WI38 (cell line): ENCODE measurements around the gene BMI1.
"Not testable (repeated sequence)": the region's sequence is repeated elsewhere in the genome, so short reads cannot be mapped to it uniquely, and the experiment has no call there.

Source experiments
- H3K4me3 ChIP-seq: 2 replicates; pipeline ENCODE4 v1.5.1; 2011; ENCODE audit warnings: low read depth, mild to moderate bottlenecking, control low read depth, low read length
- TF ChIP-seq, protein P1 (sequence below): IDR thresholded peaks from 2 replicates; pipeline ENCODE4 v1.5.1; 2012; ENCODE audit warnings: low read depth, mild to moderate bottlenecking, control low read depth, low read length

The BMI1 gene

DNA sequence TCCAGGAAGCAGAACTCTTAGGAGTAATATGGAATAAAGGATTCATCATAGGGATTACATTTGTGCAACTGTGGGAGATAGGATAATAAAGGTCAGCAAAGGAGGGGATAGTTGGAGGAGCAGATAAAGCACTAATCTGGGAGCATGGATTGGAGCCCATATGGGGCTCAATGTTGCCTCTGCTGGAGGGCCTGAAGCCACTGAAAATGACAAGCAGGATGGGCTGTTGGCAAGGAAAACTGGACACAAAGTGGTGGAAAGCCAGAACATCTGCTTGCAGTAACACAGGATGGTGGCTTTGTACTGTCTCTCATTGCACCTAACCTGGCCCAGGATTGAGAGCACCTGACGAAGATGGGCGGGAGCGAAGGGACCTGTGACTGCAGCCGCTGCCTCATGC is 19.7 kb upstream of the BMI1 start:
- TF ChIP-seq, protein P1, sequence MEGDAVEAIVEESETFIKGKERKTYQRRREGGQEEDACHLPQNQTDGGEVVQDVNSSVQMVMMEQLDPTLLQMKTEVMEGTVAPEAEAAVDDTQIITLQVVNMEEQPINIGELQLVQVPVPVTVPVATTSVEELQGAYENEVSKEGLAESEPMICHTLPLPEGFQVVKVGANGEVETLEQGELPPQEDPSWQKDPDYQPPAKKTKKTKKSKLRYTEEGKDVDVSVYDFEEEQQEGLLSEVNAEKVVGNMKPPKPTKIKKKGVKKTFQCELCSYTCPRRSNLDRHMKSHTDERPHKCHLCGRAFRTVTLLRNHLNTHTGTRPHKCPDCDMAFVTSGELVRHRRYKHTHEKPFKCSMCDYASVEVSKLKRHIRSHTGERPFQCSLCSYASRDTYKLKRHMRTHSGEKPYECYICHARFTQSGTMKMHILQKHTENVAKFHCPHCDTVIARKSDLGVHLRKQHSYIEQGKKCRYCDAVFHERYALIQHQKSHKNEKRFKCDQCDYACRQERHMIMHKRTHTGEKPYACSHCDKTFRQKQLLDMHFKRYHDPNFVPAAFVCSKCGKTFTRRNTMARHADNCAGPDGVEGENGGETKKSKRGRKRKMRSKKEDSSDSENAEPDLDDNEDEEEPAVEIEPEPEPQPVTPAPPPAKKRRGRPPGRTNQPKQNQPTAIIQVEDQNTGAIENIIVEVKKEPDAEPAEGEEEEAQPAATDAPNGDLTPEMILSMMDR, result no peak
- H3K4me3 ChIP-seq, result no peak overlapping the region

DNA sequence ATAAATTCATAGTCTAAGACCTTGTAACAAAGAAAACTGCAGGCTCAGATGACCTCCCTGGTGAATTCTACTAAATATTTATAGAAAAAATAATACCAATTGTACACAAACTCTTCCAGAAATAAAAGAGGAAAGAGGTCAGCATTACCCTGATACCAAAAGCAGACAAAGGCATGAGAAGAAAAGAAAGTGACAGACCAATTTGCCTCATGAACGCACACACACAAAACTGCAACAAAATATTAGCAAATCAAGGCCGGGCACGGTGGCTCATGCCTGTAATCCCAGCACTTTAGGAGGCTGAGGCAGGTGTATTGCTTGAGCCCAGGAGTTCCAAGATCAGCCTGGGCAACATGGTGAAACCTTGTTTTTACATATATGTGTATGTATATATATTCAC is 17.4 kb upstream of the BMI1 start:
- H3K4me3 ChIP-seq, result no peak overlapping the region
- TF ChIP-seq, protein P1, result no peak

DNA sequence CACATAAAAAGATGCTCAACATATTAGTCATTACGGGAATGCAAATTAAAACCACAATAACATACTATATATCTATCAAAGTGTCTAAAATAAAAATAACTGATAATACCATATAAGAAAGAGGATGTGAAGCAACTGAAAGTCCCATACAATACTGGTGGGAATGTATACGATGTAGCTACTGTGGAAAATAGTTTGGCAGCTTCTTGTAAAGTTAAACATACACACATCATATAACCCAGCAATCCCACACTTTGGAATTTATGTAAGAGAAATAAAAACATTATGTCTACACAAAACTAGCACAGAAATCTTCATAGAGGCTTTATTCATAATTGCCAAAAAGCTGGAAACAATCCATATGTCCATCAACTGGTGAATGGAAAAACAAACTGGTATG is 15.2 kb upstream of the BMI1 start:
- no peak overlapping the region for H3K4me3 ChIP-seq
- TF ChIP-seq, protein P1, result no peak

DNA sequence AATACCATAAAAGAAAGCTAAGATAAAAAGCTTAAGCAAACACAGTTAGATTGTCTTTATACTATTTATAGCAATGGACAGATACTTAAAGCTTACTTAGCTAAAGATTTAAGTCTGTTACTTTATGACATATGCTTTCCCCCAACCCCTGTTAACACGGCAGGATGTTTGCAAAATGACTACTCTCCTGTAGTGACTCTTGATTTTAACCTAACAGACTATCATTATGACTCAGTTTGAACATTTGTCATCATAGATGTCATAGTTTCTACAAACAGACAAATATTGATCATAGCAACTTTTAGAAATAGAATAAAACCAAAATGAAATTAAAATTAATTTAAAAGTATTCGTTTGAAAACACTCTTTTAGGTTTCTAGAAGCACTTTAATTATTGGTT is 12.5 kb upstream of the BMI1 start:
- H3K4me3 ChIP-seq, result no peak overlapping the region
- TF ChIP-seq, protein P1, result no peak

DNA sequence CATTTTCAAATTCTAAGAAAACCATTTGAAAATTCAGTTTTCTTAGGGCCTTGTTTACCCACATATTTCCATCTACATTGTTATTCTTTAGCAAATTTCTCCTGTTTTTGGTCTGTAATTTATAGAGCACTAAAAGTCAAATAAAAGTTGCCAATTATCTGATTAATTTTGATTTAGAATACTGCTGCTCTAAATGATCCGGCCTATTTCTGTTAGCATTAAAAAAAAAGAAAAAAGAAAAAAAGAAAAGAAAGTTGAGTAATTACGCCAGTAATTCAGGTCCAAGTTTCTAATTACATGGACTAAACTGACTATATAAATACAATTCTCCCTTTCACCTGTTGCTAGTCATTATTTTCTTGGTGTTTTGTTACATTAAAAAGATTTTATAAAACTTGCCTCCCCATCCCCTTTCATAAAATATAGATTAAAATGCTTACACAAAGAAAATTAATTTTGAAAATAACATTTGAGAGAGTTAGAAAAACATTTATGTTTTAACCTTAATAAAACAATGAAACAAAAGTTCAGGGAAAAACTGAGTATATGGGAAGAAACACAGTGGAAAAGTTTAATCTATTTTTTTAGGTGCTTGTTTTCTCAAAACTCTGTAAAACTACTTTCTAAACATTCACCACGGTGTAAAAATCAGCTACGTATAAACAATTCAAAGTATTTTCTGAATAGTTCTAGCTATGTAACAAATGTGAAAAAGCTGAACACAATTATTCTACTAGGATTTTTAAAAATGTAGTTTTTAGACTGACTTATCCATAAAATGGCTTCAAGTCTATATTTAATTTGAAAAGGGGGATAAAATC is 11.5 kb upstream of the BMI1 start:
- H3K4me3 ChIP-seq, result no peak overlapping the region
- TF ChIP-seq, protein P1, result no peak

DNA sequence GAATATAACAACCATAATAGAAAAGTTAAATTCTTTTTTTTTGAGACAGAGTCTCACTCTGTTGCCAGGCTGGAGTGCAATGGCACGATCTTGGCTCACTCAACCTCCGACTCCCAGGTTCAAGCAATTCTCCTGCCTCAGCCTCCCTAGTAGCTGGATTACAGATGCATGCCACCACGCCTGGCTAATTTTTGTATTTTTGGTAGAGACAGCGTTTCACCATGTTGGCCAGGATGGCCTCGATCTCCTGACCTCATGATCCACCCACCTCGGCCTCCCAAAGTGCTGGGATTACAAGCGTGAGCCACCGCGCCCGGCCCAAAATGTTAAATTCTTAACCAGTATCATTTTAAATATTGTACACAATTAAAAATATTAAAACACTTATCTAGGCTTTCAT is 10.9 kb upstream of the BMI1 start:
- not testable (repeated sequence) for H3K4me3 ChIP-seq

DNA sequence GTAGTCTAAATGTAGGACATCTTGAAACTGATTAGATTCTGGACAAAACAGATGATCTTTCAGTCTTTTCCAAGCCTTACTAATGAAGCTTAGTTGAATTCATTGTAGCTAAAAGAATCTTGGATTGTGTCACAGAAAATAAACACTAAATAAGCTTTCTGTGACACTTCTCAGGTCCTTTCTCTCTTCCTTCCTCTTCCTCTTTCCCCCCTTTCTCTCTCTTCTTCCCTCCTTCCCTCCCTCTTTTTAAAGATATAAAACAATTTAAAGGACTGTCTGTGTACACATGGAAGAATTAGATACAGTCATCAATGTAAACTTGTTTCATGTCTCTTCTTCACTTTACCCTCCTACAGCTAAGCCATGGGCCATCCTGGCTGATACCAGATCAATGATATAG is 10.0 kb upstream of the BMI1 start:
- TF ChIP-seq, protein P1, result no peak
- H3K4me3 ChIP-seq, result no peak overlapping the region

DNA sequence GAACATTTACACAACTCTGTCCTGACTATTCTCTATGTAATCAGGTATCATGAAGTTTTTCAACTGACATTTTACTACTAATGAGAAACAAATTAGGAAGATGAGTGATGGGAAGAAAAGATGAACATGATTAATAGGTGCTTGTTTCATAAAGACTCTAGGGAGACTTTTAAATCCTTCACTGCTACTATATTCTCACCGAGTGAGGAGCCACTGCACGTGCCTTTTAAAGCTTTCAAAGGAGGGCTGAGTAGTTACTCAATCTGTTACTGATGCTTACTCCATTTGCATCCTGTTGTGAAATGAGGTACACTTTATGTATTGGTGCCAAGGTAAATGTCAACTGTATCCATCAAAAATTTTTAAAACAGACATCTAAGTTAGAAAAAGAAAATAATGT is 6.0 kb upstream of the BMI1 start:
- H3K4me3 ChIP-seq, result no peak overlapping the region
- TF ChIP-seq, protein P1, result no peak
